IMR-90 (cell line): ENCODE results near the gene SLIT1.

Experiments used
- BHLHE40 ChIP-seq: fragments of 150-350 bp; IDR thresholded peaks from 2 replicates; pipeline ENCODE4 v1.6.1; 2016; ENCODE audit warnings: mild to moderate bottlenecking, low read depth, low read length
- CEBPB ChIP-seq: IDR thresholded peaks from 2 replicates; pipeline ENCODE4 v1.6.1; 2012; ENCODE audit warnings: low read depth, low read length, improper control_type of control experiment
- CHD1 ChIP-seq: IDR thresholded peaks from 2 replicates; pipeline ENCODE4 v1.6.1; 2012; ENCODE audit warnings: low read depth, low read length, improper control_type of control experiment
- MAFK ChIP-seq: IDR thresholded peaks from 2 replicates; pipeline ENCODE4 v1.6.1; 2012; ENCODE audit warnings: low read depth, low read length, improper control_type of control experiment
- MAZ ChIP-seq: IDR thresholded peaks from 2 replicates; pipeline ENCODE4 v1.6.1; 2012; ENCODE audit warnings: low read depth, mild to moderate bottlenecking, low read length, improper control_type of control experiment, moderate library complexity, borderline replicate concordance
- MXI1 ChIP-seq: IDR thresholded peaks from 2 replicates; pipeline ENCODE4 v1.6.1; 2012; ENCODE audit warnings: low read depth, mild to moderate bottlenecking, low read length, moderate library complexity, borderline replicate concordance
- POLR2A ChIP-seq: IDR thresholded peaks from 2 replicates; pipeline ENCODE4 v1.6.1; 2012; ENCODE audit warnings: mild to moderate bottlenecking, low read depth, low read length
- RCOR1 ChIP-seq: IDR thresholded peaks from 2 replicates; pipeline ENCODE4 v1.6.1; 2012; ENCODE audit warnings: mild to moderate bottlenecking, low read length, improper control_type of control experiment; ENCODE audit not compliant: insufficient replicate concordance
- SMC3 ChIP-seq: fragments of 150-350 bp; IDR thresholded peaks from 2 replicates; pipeline ENCODE4 v1.6.1; 2016; ENCODE audit warnings: low read depth, mild to moderate bottlenecking, antibody characterized with exemption, low read length, moderate library complexity
- TF ChIP-seq, protein P1 (sequence below): conservative IDR thresholded peaks from 2 replicates; pipeline ENCODE4 v1.5.1; 2012; ENCODE audit warnings: mild to moderate bottlenecking, low read depth, low read length, improper control_type of control experiment
- TF ChIP-seq, protein P2 (sequence below): fragments of 150-350 bp; IDR thresholded peaks from 2 replicates; pipeline ENCODE4 v1.6.1; 2017; ENCODE audit warnings: mild to moderate bottlenecking, antibody characterized with exemption, low read length, low read depth
- TF ChIP-seq, protein P3 (sequence below): fragments of 150-350 bp; IDR thresholded peaks from 2 replicates; pipeline ENCODE4 v1.6.1; 2016; ENCODE audit warnings: low read depth, mild to moderate bottlenecking, low read length, moderate library complexity, borderline replicate concordance

DNA sequence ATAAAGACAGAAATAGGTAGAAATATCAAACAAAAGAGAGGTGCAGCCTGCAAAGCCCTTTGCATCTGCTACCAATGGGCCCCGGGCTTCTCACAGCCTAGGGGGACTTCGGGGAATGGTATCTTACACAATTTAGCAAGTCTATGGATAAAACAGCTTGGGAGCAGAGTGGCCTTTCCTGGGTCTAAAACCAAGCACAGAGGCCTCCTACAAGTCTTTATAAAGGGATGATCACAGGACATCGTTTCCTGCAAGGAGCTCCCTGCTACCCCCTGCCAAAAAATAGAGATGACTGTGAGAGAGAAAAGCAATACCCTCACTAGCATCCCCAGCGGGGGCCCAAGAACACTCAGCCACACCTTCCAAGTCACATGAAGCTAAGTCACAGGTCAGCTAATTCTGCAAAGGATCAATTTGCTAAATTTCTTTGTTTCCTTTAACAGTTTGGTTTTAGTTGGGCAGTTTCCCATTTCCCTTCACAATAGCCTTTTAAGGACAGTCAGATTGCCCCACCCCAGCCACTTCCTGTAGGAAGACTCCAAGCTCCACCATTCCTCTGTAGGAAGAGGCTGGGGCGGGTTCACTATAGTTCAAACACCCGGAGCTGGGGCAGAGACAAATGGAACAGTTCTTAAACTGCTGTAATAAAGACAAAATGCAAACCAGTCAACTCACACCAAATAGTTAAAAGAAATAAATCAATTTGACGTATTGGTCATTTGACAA lies 105.5 kb downstream of the SLIT1 start:
- TF ChIP-seq, protein P1, sequence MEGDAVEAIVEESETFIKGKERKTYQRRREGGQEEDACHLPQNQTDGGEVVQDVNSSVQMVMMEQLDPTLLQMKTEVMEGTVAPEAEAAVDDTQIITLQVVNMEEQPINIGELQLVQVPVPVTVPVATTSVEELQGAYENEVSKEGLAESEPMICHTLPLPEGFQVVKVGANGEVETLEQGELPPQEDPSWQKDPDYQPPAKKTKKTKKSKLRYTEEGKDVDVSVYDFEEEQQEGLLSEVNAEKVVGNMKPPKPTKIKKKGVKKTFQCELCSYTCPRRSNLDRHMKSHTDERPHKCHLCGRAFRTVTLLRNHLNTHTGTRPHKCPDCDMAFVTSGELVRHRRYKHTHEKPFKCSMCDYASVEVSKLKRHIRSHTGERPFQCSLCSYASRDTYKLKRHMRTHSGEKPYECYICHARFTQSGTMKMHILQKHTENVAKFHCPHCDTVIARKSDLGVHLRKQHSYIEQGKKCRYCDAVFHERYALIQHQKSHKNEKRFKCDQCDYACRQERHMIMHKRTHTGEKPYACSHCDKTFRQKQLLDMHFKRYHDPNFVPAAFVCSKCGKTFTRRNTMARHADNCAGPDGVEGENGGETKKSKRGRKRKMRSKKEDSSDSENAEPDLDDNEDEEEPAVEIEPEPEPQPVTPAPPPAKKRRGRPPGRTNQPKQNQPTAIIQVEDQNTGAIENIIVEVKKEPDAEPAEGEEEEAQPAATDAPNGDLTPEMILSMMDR, result no peak
- TF ChIP-seq MAFK, result no peak
- TF ChIP-seq POLR2A, result no peak
- no peak for TF ChIP-seq SMC3
- TF ChIP-seq, protein P2, sequence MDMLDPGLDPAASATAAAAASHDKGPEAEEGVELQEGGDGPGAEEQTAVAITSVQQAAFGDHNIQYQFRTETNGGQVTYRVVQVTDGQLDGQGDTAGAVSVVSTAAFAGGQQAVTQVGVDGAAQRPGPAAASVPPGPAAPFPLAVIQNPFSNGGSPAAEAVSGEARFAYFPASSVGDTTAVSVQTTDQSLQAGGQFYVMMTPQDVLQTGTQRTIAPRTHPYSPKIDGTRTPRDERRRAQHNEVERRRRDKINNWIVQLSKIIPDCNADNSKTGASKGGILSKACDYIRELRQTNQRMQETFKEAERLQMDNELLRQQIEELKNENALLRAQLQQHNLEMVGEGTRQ, result no peak
- no peak for TF ChIP-seq CHD1
- no peak for TF ChIP-seq MXI1
- TF ChIP-seq BHLHE40, result no peak
- TF ChIP-seq MAZ, result no peak
- TF ChIP-seq, protein P3, sequence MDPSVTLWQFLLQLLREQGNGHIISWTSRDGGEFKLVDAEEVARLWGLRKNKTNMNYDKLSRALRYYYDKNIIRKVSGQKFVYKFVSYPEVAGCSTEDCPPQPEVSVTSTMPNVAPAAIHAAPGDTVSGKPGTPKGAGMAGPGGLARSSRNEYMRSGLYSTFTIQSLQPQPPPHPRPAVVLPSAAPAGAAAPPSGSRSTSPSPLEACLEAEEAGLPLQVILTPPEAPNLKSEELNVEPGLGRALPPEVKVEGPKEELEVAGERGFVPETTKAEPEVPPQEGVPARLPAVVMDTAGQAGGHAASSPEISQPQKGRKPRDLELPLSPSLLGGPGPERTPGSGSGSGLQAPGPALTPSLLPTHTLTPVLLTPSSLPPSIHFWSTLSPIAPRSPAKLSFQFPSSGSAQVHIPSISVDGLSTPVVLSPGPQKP, result no peak
- TF ChIP-seq RCOR1, result no peak
- no peak for TF ChIP-seq CEBPB
